T47D (cell line): ENCODE results near the gene FAM9A.
"Not testable (repeated sequence)": the region's sequence is repeated elsewhere in the genome, so short reads cannot be mapped to it uniquely, and the experiment has no call there.

Experiments
- DNase-seq, 2 experiments: peaks; one replicate each; pipeline versions ENCODE4 v3.0.0 to v3.0.0-alpha.2; 2011 to 2012; ENCODE audit warnings: low read depth in 1 of 2, low spot score in 1 of 2
- JUND ChIP-seq: IDR thresholded peaks from 2 replicates; pipeline ENCODE4 v1.6.1; 2012; ENCODE audit warnings: low read depth
- in situ Hi-C: cut with HindIII; loops from 2 replicates; pipeline ENCODE4 v1.10.0; 2016; ENCODE audit warnings: low sequenced_read_pairs, low pct_unique_long_range_greater_than_20kb

The FAM9A gene

GRCh38 chrX:8784162-8784561, 17.0 kb downstream of the FAM9A start:
- DNase-seq, result no peak
- in situ Hi-C loops, result no loop called here
- TF ChIP-seq JUND, result no peak

- no peak for TF ChIP-seq JUND
- no peak for DNase-seq
- in situ Hi-C loops, result no loop called here
These were observed 17.5 kb downstream of the FAM9A start for GRCh38 chrX:8783714-8784098.

GRCh38 chrX:8783097-8783713, 18.0 kb downstream of the FAM9A start:
- in situ Hi-C loops, result no loop called here
- peak in 1 of 2 experiments; percentile 1 for DNase-seq
- TF ChIP-seq JUND, result no peak

GRCh38 chrX:8782595-8782994, 18.6 kb downstream of the FAM9A start:
- in situ Hi-C loops, result no loop called here
- no peak for TF ChIP-seq JUND
- no peak for DNase-seq

GRCh38 chrX:8781921-8782320, 19.3 kb downstream of the FAM9A start:
- DNase-seq, in situ Hi-C loops: not testable (repeated sequence)

- in situ Hi-C loops, result no loop called here
- no peak for DNase-seq
- TF ChIP-seq JUND, result no peak
These were observed 28.1 kb downstream of the FAM9A start for GRCh38 chrX:8773117-8773516.

- no peak for TF ChIP-seq JUND
- DNase-seq, result no peak
- in situ Hi-C loops, result no loop called here
These were observed 41.2 kb downstream of the FAM9A start for GRCh38 chrX:8760021-8760420.

GRCh38 chrX:8758706-8759105, 42.5 kb downstream of the FAM9A start:
- in situ Hi-C loops, DNase-seq: not testable (repeated sequence)

- in situ Hi-C loops, DNase-seq: not testable (repeated sequence)
These were observed 43.4 kb downstream of the FAM9A start for GRCh38 chrX:8757609-8758389.

- no peak for TF ChIP-seq JUND
- DNase-seq, result no peak
- in situ Hi-C loops, result no loop called here
These were observed 45.4 kb downstream of the FAM9A start for GRCh38 chrX:8755813-8756212.

- in situ Hi-C loops, result no loop called here
- no peak for TF ChIP-seq JUND
- peak in 1 of 2 experiments; percentile 6 for DNase-seq
These were observed 46.1 kb downstream of the FAM9A start for GRCh38 chrX:8755116-8755515.

GRCh38 chrX:8749697-8750096, 51.5 kb downstream of the FAM9A start:
- TF ChIP-seq JUND, result no peak
- in situ Hi-C loops, result no loop called here
- no peak for DNase-seq

- in situ Hi-C loops, result no loop called here
- no peak for TF ChIP-seq JUND
- DNase-seq, result peak; percentile 9 to 56
These were observed 52.3 kb downstream of the FAM9A start for GRCh38 chrX:8748855-8749254.

GRCh38 chrX:8743126-8743732, 58.0 kb downstream of the FAM9A start:
- TF ChIP-seq JUND, result no peak
- in situ Hi-C loops, result no loop called here
- DNase-seq, result peak; percentile 18 to 67
